Activated CD4-positive, alpha-beta T cell treated with anti-CD3 and anti-CD28 coated beads, Interleukin-2, amount 10 ng/mL, durations not matched to agents 7 days and 5 days (primary cell): Measurements from ENCODE around the gene BLM. TPM values are rescaled to one million over a fixed set of nuclear protein-coding genes. Genes with fewer than 3 reads are reported as not detected.
A peak's percentile ranks its signal among the peaks of the same experiment; 100 is the strongest.

Source experiments
- CTCF ChIA-PET: fragments of 350-600 bp; sonication (Branson Sonifier 250); formaldehyde crosslinking; loops from one replicate; lab custom pipeline; 2021; ENCODE audit warnings: antibody characterized with exemption; lab: Charles Lee
- POLR2A ChIA-PET: fragments of 350-600 bp; sonication (Branson Sonifier 250); formaldehyde crosslinking; loops from one replicate; lab custom pipeline; 2021; ENCODE audit warnings: antibody characterized with exemption; lab: Charles Lee
- DNase-seq: peaks from one replicate; pipeline ENCODE4 v3.0.0-alpha.2; 2020
- H3K27ac Mint-ChIP-seq: one replicate; pipeline ENCODE4 v1.8.0; 2021; ENCODE audit warnings: mild to moderate bottlenecking, moderate library complexity, mixed read lengths
- H3K27me3 Mint-ChIP-seq: one replicate; pipeline ENCODE4 v1.8.0; 2021; ENCODE audit warnings: mixed read lengths
- H3K36me3 Mint-ChIP-seq: one replicate; pipeline ENCODE4 v1.8.0; 2021; ENCODE audit warnings: low read depth, mixed read lengths
- H3K4me1 Mint-ChIP-seq: one replicate; pipeline ENCODE4 v1.8.0; 2021; ENCODE audit warnings: mixed read lengths
- H3K4me3 Mint-ChIP-seq: one replicate; pipeline ENCODE4 v1.8.0; 2021; ENCODE audit warnings: mild to moderate bottlenecking, moderate library complexity, mixed read lengths
- H3K9me3 Mint-ChIP-seq: one replicate; pipeline ENCODE4 v1.8.0; 2021; ENCODE audit warnings: mixed read lengths
- total RNA-seq, 2 experiments: library from RNA; stranded (reverse); gene quantifications; one replicate each; pipeline ENCODE4 v1.2.3, GENCODE V29; 2021

BLM gene
- total RNA-seq, 2 experiments from 2014 or later, result 50.2 to 57.7 TPM

- DNase-seq, result peak; percentile 7
- H3K4me1 Mint-ChIP-seq, result peaks cover 28% of the 10 kb centered on the region
Observed at GRCh38 chr15:90749754-90750153, 32.6 kb downstream of the BLM start.

GRCh38 chr15:90750186-90750585 is 33.0 kb downstream of the BLM start:
- Mint-ChIP-seq H3K4me3 (no peak overlapping the region), H3K9me3 (no peaks in the 10 kb centered on the region), H3K27me3 (no peaks in the 10 kb centered on the region), H3K27ac (peak overlapping the region; percentile 17), H3K36me3 (peaks cover 51% of the 10 kb centered on the region), H3K4me1 (peaks cover 30% of the 10 kb centered on the region)
- DNase-seq, result peak; percentile 10
- POLR2A ChIA-PET, result no interaction called here
- CTCF ChIA-PET, result interaction anchor here (1.0 kb wide), 1 partner anchor 13 kb away, joined by 6 read pairs; no protein-coding TSS in a partner anchor

More at GRCh38 chr15:90749754-90750153, 32.6 kb downstream of the BLM start:
- no peak overlapping the region for H3K4me3 Mint-ChIP-seq
- no peaks in the 10 kb centered on the region for H3K27me3 Mint-ChIP-seq
- H3K9me3 Mint-ChIP-seq, result no peaks in the 10 kb centered on the region
- H3K36me3 Mint-ChIP-seq, result peaks cover 46% of the 10 kb centered on the region
- POLR2A ChIA-PET, result no interaction called here
- CTCF ChIA-PET, result interaction anchor here (1.0 kb wide), 1 partner anchor 13 kb away, joined by 6 read pairs; no protein-coding TSS in a partner anchor
- H3K27ac Mint-ChIP-seq, result no peak overlapping the region

- H3K9me3 Mint-ChIP-seq, result no peaks in the 10 kb centered on the region
- ChIA-PET CTCF (interaction anchor here (0.6 to 0.8 kb wide), 3 partner anchors 17 to 71 kb away, joined by 3 to 4 read pairs (median 3); no protein-coding TSS in a partner anchor), POLR2A (no interaction called here)
- H3K4me1 Mint-ChIP-seq, result peaks cover 34% of the 10 kb centered on the region
- no peaks in the 10 kb centered on the region for H3K27me3 Mint-ChIP-seq
- no peak overlapping the region for H3K27ac Mint-ChIP-seq
- H3K4me3 Mint-ChIP-seq, result no peak overlapping the region
- DNase-seq, result no peak
- peaks cover 56% of the 10 kb centered on the region for H3K36me3 Mint-ChIP-seq
Observed at GRCh38 chr15:90751300-90751825, 34.2 kb downstream of the BLM start.

- ChIA-PET CTCF (no interaction called here), POLR2A (no interaction called here)
- Mint-ChIP-seq H3K9me3 (no peaks in the 10 kb centered on the region), H3K36me3 (peaks cover 55% of the 10 kb centered on the region), H3K4me1 (peaks cover 17% of the 10 kb centered on the region), H3K27ac (peak overlapping the region; percentile 7), H3K27me3 (no peaks in the 10 kb centered on the region), H3K4me3 (no peak overlapping the region)
- no peak for DNase-seq
Observed at GRCh38 chr15:90756916-90757315, 39.8 kb downstream of the BLM start.

GRCh38 chr15:90757461-90757860 is 40.3 kb downstream of the BLM start:
- CTCF ChIA-PET, result no interaction called here
- Mint-ChIP-seq H3K4me1 (peaks cover 17% of the 10 kb centered on the region), H3K27me3 (no peaks in the 10 kb centered on the region), H3K27ac (peak overlapping the region; percentile 7), H3K9me3 (no peaks in the 10 kb centered on the region), H3K4me3 (no peak overlapping the region), H3K36me3 (peaks cover 58% of the 10 kb centered on the region)
- POLR2A ChIA-PET, result no interaction called here
- no peak for DNase-seq

- H3K4me3 Mint-ChIP-seq, result no peak overlapping the region
- no peak overlapping the region for H3K27ac Mint-ChIP-seq
- no peaks in the 10 kb centered on the region for H3K27me3 Mint-ChIP-seq
- CTCF ChIA-PET, result interaction anchor here (0.7 to 1.3 kb wide), 3 partner anchors 15 to 52 kb away, joined by 3 to 4 read pairs (median 3); no protein-coding TSS in a partner anchor
- DNase-seq, result no peak
- H3K4me1 Mint-ChIP-seq, result peaks cover 8% of the 10 kb centered on the region
- peaks cover 60% of the 10 kb centered on the region for H3K36me3 Mint-ChIP-seq
- POLR2A ChIA-PET, result no interaction called here
- no peaks in the 10 kb centered on the region for H3K9me3 Mint-ChIP-seq
Observed at GRCh38 chr15:90760661-90761232, 43.6 kb downstream of the BLM start.

- H3K27ac Mint-ChIP-seq, result no peak overlapping the region
- H3K4me3 Mint-ChIP-seq, result no peak overlapping the region
- H3K9me3 Mint-ChIP-seq, result no peaks in the 10 kb centered on the region
- POLR2A ChIA-PET, result no interaction called here
- no peak for DNase-seq
- peaks cover 8% of the 10 kb centered on the region for H3K4me1 Mint-ChIP-seq
- no peaks in the 10 kb centered on the region for H3K27me3 Mint-ChIP-seq
- H3K36me3 Mint-ChIP-seq, result peaks cover 57% of the 10 kb centered on the region
- CTCF ChIA-PET, result interaction anchor here (0.8 to 1.9 kb wide), 3 partner anchors 22 to 195 kb away, joined by 3 to 5 read pairs (median 3); no protein-coding TSS in a partner anchor
Observed at GRCh38 chr15:90761629-90762028, 44.5 kb downstream of the BLM start.

- Mint-ChIP-seq H3K4me3 (no peak overlapping the region), H3K27me3 (no peaks in the 10 kb centered on the region), H3K27ac (no peak overlapping the region), H3K36me3 (peaks cover 53% of the 10 kb centered on the region), H3K4me1 (peaks cover 6% of the 10 kb centered on the region), H3K9me3 (no peaks in the 10 kb centered on the region)
- ChIA-PET POLR2A (no interaction called here), CTCF (interaction anchor here (0.8 to 1.9 kb wide), 3 partner anchors 12 to 194 kb away, joined by 3 to 6 read pairs (median 5); no protein-coding TSS in a partner anchor)
- no peak for DNase-seq
Observed at GRCh38 chr15:90762109-90762508, 45.0 kb downstream of the BLM start.

- Mint-ChIP-seq H3K4me1 (peaks cover 2% of the 10 kb centered on the region), H3K4me3 (no peak overlapping the region), H3K27ac (no peak overlapping the region), H3K36me3 (peaks cover 54% of the 10 kb centered on the region), H3K9me3 (no peaks in the 10 kb centered on the region), H3K27me3 (no peaks in the 10 kb centered on the region)
- DNase-seq, result no peak
- CTCF ChIA-PET, result interaction anchor here (1.2 to 1.9 kb wide), 3 partner anchors 13 to 168 kb away, joined by 3 to 6 read pairs (median 5); partner anchors contain the start of gene HDDC3
- POLR2A ChIA-PET, result no interaction called here
Observed at GRCh38 chr15:90763366-90764099, 46.4 kb downstream of the BLM start.

GRCh38 chr15:90765531-90765930 is 48.4 kb downstream of the BLM start:
- Mint-ChIP-seq H3K4me1 (peaks cover 2% of the 10 kb centered on the region), H3K9me3 (no peaks in the 10 kb centered on the region), H3K27ac (no peak overlapping the region), H3K4me3 (no peak overlapping the region), H3K27me3 (no peaks in the 10 kb centered on the region), H3K36me3 (peaks cover 62% of the 10 kb centered on the region)
- ChIA-PET CTCF (interaction anchor here (0.8 to 1.5 kb wide), 4 partner anchors 17 to 134 kb away, joined by 3 to 4 read pairs (median 3); no protein-coding TSS in a partner anchor), POLR2A (no interaction called here)
- DNase-seq, result no peak

GRCh38 chr15:90765966-90766365 is 48.8 kb downstream of the BLM start:
- Mint-ChIP-seq H3K27me3 (no peaks in the 10 kb centered on the region), H3K4me3 (no peak overlapping the region), H3K9me3 (no peaks in the 10 kb centered on the region), H3K36me3 (peaks cover 63% of the 10 kb centered on the region), H3K4me1 (peaks cover 2% of the 10 kb centered on the region), H3K27ac (no peak overlapping the region)
- DNase-seq, result no peak
- ChIA-PET CTCF (interaction anchor here (1.1 to 1.5 kb wide), 3 partner anchors 16 to 134 kb away, joined by 3 to 4 read pairs (median 3); no protein-coding TSS in a partner anchor), POLR2A (no interaction called here)

- Mint-ChIP-seq H3K36me3 (peaks cover 51% of the 10 kb centered on the region), H3K4me3 (no peak overlapping the region), H3K27me3 (no peaks in the 10 kb centered on the region), H3K9me3 (no peaks in the 10 kb centered on the region), H3K27ac (no peak overlapping the region), H3K4me1 (peaks cover 5% of the 10 kb centered on the region)
- CTCF ChIA-PET, result interaction anchor here (0.8 to 2.6 kb wide), 5 partner anchors 12 to 116 kb away, joined by 3 to 7 read pairs (median 4); no protein-coding TSS in a partner anchor
- POLR2A ChIA-PET, result no interaction called here
- DNase-seq, result no peak
Observed at GRCh38 chr15:90769375-90769774, 52.2 kb downstream of the BLM start.
